Panc1 (cell line): Measurements from ENCODE around the gene SLC35G2. TPM values are rescaled to one million over a fixed set of nuclear protein-coding genes. Genes with fewer than 3 reads are reported as not detected.

ENCODE experiments used
- ATAC-seq: fragments of 200-7000 bp; cut with Tn5 transposase; 2 replicates; pipeline ENCODE4 v1.9.1; 2020; ENCODE audit warnings: mild to moderate bottlenecking, moderate library complexity
- BruUV-seq: library from RNA; stranded (reverse); fragments of 400-500 nt; replicated peaks from 2 replicates; lab custom pipeline; 2021; lab: Mats Ljungman, UMichigan
- CTCF ChIA-PET: fragments of 300-600 bp; sonication (Branson Sonifier 250); formaldehyde crosslinking; loops from one replicate; lab custom pipeline; 2022; ENCODE audit warnings: antibody characterized with exemption; lab: Charles Lee
- POLR2A ChIA-PET: fragments of 300-600 bp; sonication (Branson Sonifier 250); formaldehyde crosslinking; loops from one replicate; lab custom pipeline; 2022; ENCODE audit warnings: antibody characterized with exemption; lab: Charles Lee
- DNase-seq: peaks from one replicate; pipeline ENCODE4 v3.0.0-alpha.2; 2010; ENCODE audit warnings: low read depth, low spot score
- H3K27ac ChIP-seq: 2 replicates; pipeline ENCODE4 v1.5.1; 2011; ENCODE audit warnings: mild to moderate bottlenecking, low read length, inconsistent platforms
- H3K27me3 ChIP-seq: fragments of 200-500 bp; sonication (Bioruptor generic); 2 replicates; pipeline ENCODE4 v1.6.0; 2014; ENCODE audit warnings: low read length, inconsistent platforms; ENCODE audit not compliant: control insufficient read depth, insufficient read depth
- H3K36me3 ChIP-seq: fragments of 200-500 bp; sonication (Bioruptor generic); 2 replicates; pipeline ENCODE4 v1.5.1; 2014; ENCODE audit warnings: inconsistent platforms, mild to moderate bottlenecking, low read length, moderate library complexity; ENCODE audit not compliant: control insufficient read depth, insufficient read depth
- H3K4me1 ChIP-seq: 2 replicates; pipeline ENCODE4 v1.5.1; 2011; ENCODE audit warnings: inconsistent platforms, mild to moderate bottlenecking, low read length, moderate library complexity; ENCODE audit not compliant: control insufficient read depth, insufficient read depth
- H3K4me3 ChIP-seq, 2 experiments: 2 replicates each; pipeline ENCODE4 v1.5.1; 2011 to 2012; ENCODE audit warnings: low read depth in 2 of 2, low read length in 2 of 2, mild to moderate bottlenecking in 2 of 2, inconsistent platforms in 1 of 2, moderate library complexity in 1 of 2
- H3K9me3 ChIP-seq: fragments of 200-500 bp; sonication (Bioruptor generic); 2 replicates; pipeline ENCODE4 v1.5.1; 2014; ENCODE audit warnings: low read depth, mild to moderate bottlenecking, inconsistent platforms, low read length, moderate library complexity; ENCODE audit not compliant: control insufficient read depth, insufficient read depth
- POLR2AphosphoS5 ChIP-seq: IDR thresholded peaks from 2 replicates; pipeline ENCODE4 v1.6.1; 2012; ENCODE audit warnings: mild to moderate bottlenecking, low read depth, low read length, moderate library complexity
- REST ChIP-seq, 2 experiments: IDR thresholded peaks; 2 replicates each; pipeline ENCODE4 v1.6.1; 2011 to 2012; ENCODE audit warnings: low read depth in 2 of 2, control low read depth in 1 of 2, low read length in 1 of 2, mild to moderate bottlenecking in 1 of 2, moderate library complexity in 1 of 2; ENCODE audit not compliant: insufficient read depth in 1 of 2
- SIN3A ChIP-seq: IDR thresholded peaks from 2 replicates; pipeline ENCODE4 v1.6.1; 2012; ENCODE audit warnings: low read depth, mild to moderate bottlenecking, low read length, moderate library complexity, borderline replicate concordance; ENCODE audit not compliant: insufficient read depth
- TCF7L2 ChIP-seq: IDR thresholded peaks from 2 replicates; pipeline ENCODE4 v1.6.1; 2011; ENCODE audit warnings: mild to moderate bottlenecking, low read depth, low read length, inconsistent platforms
- in situ Hi-C: cut with HindIII; loops from 2 replicates; pipeline ENCODE4 v1.10.0; 2016; ENCODE audit warnings: low sequenced_read_pairs, low pct_unique_long_range_greater_than_20kb
- intact Hi-C: fragments of 100-400 bp; cut with micrococcal nuclease; formaldehyde crosslinking; loops from one replicate; pipeline ENCODE4 v1.10.0; 2022; ENCODE audit not compliant: unreplicated experiment
- total RNA-seq: library from RNA; stranded (reverse); gene quantifications from one replicate; pipeline ENCODE4 v1.2.1, GENCODE V29; 2021; ENCODE audit not compliant: unreplicated experiment
- TF ChIP-seq, protein P1 (sequence below): fragments of 450-650 bp; IDR thresholded peaks from 2 replicates; pipeline ENCODE4 v1.5.1; 2017; ENCODE audit warnings: mild to moderate bottlenecking

The SLC35G2 gene
- total RNA-seq, 1 experiment from 2014 or later: 15.0 TPM

DNA sequence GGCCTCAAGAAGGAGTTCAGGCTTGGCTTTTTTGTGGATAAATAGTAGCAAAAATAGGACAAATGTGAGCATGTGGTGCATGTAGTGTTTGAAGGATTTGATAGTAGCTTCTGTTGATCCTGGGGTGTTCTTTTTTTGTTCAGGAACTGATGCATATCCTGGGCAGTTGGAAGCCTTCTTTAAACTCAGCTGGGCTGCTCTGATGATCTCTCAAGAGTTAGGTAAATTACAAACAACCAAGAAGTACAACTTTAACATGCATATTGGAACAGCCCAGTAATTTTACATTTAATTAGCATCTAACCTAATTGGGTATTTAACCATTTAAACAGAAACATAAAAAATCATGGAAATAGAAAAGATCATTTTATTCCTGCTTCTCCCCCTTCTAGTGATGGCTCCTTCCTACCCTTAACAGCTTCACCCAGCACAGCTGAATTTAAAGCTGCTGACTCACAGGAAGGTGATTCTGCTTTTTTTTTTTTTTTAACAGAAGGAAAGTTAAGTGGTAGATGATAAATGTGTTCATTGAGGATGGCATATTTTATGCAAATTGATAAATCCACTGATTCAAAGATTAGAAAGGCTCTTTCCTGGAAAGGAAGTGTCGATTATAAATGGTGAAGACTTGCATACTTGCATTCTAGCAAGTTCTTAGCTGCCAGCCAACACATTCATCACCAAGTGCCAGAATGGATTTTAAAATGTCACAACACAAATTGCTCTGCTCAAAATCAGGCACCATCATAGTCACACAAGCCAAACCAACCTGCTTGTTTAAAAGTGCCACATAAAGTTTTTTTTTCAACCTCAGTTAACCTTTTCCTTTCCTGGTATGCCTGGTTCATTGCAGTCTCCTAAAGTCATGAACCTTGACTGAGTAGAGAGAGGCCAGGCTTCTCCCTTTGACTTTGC, 20.0 kb downstream of the SLC35G2 start:
- Histone ChIP-seq H3K4me1 (no peaks in the 10 kb centered on the region), H3K27ac (no peak overlapping the region), H3K36me3 (no peaks in the 10 kb centered on the region), H3K4me3 (no peak overlapping the region), H3K9me3 (no peaks in the 10 kb centered on the region), H3K27me3 (no peaks in the 10 kb centered on the region)
- POLR2A ChIA-PET: interaction anchor here (0.7 kb wide), 1 partner anchor 545 kb away, joined by 3 read pairs; no protein-coding TSS in a partner anchor
- BruUV-seq: no TSS peak
- no peak for ATAC-seq
- DNase-seq: no peak
- intact Hi-C loops (no loop called here), in situ Hi-C loops (no loop called here)
- CTCF ChIA-PET: no interaction called here
- TF ChIP-seq, protein P1, sequence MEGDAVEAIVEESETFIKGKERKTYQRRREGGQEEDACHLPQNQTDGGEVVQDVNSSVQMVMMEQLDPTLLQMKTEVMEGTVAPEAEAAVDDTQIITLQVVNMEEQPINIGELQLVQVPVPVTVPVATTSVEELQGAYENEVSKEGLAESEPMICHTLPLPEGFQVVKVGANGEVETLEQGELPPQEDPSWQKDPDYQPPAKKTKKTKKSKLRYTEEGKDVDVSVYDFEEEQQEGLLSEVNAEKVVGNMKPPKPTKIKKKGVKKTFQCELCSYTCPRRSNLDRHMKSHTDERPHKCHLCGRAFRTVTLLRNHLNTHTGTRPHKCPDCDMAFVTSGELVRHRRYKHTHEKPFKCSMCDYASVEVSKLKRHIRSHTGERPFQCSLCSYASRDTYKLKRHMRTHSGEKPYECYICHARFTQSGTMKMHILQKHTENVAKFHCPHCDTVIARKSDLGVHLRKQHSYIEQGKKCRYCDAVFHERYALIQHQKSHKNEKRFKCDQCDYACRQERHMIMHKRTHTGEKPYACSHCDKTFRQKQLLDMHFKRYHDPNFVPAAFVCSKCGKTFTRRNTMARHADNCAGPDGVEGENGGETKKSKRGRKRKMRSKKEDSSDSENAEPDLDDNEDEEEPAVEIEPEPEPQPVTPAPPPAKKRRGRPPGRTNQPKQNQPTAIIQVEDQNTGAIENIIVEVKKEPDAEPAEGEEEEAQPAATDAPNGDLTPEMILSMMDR: no peak
- TF ChIP-seq REST (IDR thresholded peaks at IDR 0.05; ENCODE audit: insufficient read depth in 1 of 2, low read depth in 2 of 2, low read length in 1 of 2) (no peak), TCF7L2 (no peak), POLR2AphosphoS5 (no peak), SIN3A (no peak)

- no peak for DNase-seq
- POLR2A ChIA-PET: interaction anchor here (0.7 kb wide), 1 partner anchor 545 kb away, joined by 3 read pairs; no protein-coding TSS in a partner anchor
- in situ Hi-C loops (no loop called here), intact Hi-C loops (no loop called here)
- no peak for ATAC-seq
- H3K4me1 ChIP-seq: no peaks in the 10 kb centered on the region
- H3K9me3 ChIP-seq: no peaks in the 10 kb centered on the region
- no peak overlapping the region for H3K27ac ChIP-seq
- BruUV-seq: no TSS peak
- no peak overlapping the region for H3K4me3 ChIP-seq
- no peaks in the 10 kb centered on the region for H3K27me3 ChIP-seq
- H3K36me3 ChIP-seq: no peaks in the 10 kb centered on the region
- CTCF ChIA-PET: no interaction called here
- TF ChIP-seq POLR2AphosphoS5 (no peak), SIN3A (no peak), TCF7L2 (no peak), REST (IDR thresholded peaks at IDR 0.05; ENCODE audit: insufficient read depth in 1 of 2, low read depth in 2 of 2, low read length in 1 of 2) (no peak)
- TF ChIP-seq, protein P1: no peak
Measured at GRCh38 chr3:136839556-136839931, 20.6 kb downstream of the SLC35G2 start.
